SK-N-SH treated with all-trans-retinoic acid at 6 μM for 48 hours (cell line): Measurements from ENCODE around the gene ABCC9.

Source experiments
- ARNTL ChIP-seq: fragments of 450-650 bp; formaldehyde crosslinking; IDR thresholded peaks from 2 replicates; pipeline ENCODE4 v1.5.0; 2020; ENCODE audit warnings: low read depth, mild to moderate bottlenecking, moderate library complexity, borderline replicate concordance
- CREB5 ChIP-seq: fragments of 250-450 bp; sonication (Bioruptor Pico); IDR thresholded peaks from 2 replicates; pipeline ENCODE4 v1.5.1; 2020; ENCODE audit warnings: low read depth, mild to moderate bottlenecking, moderate library complexity
- CSDC2 ChIP-seq: fragments of 250-450 bp; sonication (Bioruptor Pico); IDR thresholded peaks from 2 replicates; pipeline ENCODE4 v1.5.0; 2020; ENCODE audit warnings: mild to moderate bottlenecking, moderate library complexity
- OSR1 ChIP-seq: fragments of 250-450 bp; sonication (Bioruptor Pico); IDR thresholded peaks from 2 replicates; pipeline ENCODE4 v1.8.0; 2022; ENCODE audit warnings: moderate library complexity, mild to moderate bottlenecking, inconsistent platforms
- PPARA ChIP-seq: fragments of 250-450 bp; sonication (Bioruptor Pico); IDR thresholded peaks from 2 replicates; pipeline ENCODE4 v1.5.0; 2020; ENCODE audit warnings: mild to moderate bottlenecking, borderline replicate concordance
- ZFP3 ChIP-seq: fragments of 250-450 bp; sonication (Bioruptor Pico); IDR thresholded peaks from 2 replicates; pipeline ENCODE4 v1.5.0; 2020; ENCODE audit warnings: mild to moderate bottlenecking, moderate library complexity
- ZFP30 ChIP-seq: fragments of 450-650 bp; formaldehyde crosslinking; IDR thresholded peaks from 2 replicates; pipeline ENCODE4 v1.5.0; 2022; ENCODE audit warnings: mild to moderate bottlenecking, moderate library complexity
- ZNF70 ChIP-seq: fragments of 450-650 bp; formaldehyde crosslinking; IDR thresholded peaks from 2 replicates; pipeline ENCODE4 v1.5.0; 2020; ENCODE audit warnings: mild to moderate bottlenecking, moderate library complexity
- ZNF8 ChIP-seq: fragments of 450-650 bp; formaldehyde crosslinking; IDR thresholded peaks from 2 replicates; pipeline ENCODE4 v1.5.0; 2020; ENCODE audit warnings: mild to moderate bottlenecking, moderate library complexity
- TF ChIP-seq, protein P1 (sequence below): fragments of 250-450 bp; sonication (Bioruptor Pico); IDR thresholded peaks from 2 replicates; pipeline ENCODE4 v1.8.0; 2020; ENCODE audit warnings: mild to moderate bottlenecking, moderate library complexity, borderline replicate concordance
- TF ChIP-seq, protein P2 (sequence below): fragments of 250-450 bp; sonication (Bioruptor Pico); IDR thresholded peaks from 2 replicates; pipeline ENCODE4 v1.8.0; 2021; ENCODE audit warnings: low read depth, mild to moderate bottlenecking, moderate library complexity, borderline replicate concordance

DNA sequence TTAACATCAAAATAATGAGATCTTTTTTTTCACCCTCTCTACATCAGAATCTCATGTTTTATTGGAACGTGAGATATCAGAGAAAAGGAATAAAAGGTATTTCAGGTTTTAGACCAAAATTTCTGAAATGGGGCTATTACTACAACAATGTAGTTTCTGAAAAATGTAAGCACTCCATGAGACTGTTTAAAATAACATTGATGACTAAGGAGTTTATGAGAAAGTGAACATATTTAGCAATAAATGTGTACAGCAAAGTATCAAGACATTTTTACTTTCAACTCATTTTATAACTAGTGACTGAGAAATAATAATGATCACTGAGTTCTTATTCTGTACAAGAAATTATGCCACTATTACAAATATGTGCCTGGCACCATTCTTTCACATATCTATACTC is 39.3 kb upstream of the ABCC9 start:
- TF ChIP-seq OSR1 (CRISPR knock-in tag) = no peak
- no peak for TF ChIP-seq ZNF8 (CRISPR knock-in tag)
- TF ChIP-seq ZNF70 (CRISPR knock-in tag) = no peak
- TF ChIP-seq, protein P1, sequence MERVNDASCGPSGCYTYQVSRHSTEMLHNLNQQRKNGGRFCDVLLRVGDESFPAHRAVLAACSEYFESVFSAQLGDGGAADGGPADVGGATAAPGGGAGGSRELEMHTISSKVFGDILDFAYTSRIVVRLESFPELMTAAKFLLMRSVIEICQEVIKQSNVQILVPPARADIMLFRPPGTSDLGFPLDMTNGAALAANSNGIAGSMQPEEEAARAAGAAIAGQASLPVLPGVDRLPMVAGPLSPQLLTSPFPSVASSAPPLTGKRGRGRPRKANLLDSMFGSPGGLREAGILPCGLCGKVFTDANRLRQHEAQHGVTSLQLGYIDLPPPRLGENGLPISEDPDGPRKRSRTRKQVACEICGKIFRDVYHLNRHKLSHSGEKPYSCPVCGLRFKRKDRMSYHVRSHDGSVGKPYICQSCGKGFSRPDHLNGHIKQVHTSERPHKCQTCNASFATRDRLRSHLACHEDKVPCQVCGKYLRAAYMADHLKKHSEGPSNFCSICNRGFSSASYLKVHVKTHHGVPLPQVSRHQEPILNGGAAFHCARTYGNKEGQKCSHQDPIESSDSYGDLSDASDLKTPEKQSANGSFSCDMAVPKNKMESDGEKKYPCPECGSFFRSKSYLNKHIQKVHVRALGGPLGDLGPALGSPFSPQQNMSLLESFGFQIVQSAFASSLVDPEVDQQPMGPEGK = no peak
- no peak for TF ChIP-seq ZFP3
- TF ChIP-seq ZFP30 (CRISPR knock-in tag) = no peak
- TF ChIP-seq, protein P2, sequence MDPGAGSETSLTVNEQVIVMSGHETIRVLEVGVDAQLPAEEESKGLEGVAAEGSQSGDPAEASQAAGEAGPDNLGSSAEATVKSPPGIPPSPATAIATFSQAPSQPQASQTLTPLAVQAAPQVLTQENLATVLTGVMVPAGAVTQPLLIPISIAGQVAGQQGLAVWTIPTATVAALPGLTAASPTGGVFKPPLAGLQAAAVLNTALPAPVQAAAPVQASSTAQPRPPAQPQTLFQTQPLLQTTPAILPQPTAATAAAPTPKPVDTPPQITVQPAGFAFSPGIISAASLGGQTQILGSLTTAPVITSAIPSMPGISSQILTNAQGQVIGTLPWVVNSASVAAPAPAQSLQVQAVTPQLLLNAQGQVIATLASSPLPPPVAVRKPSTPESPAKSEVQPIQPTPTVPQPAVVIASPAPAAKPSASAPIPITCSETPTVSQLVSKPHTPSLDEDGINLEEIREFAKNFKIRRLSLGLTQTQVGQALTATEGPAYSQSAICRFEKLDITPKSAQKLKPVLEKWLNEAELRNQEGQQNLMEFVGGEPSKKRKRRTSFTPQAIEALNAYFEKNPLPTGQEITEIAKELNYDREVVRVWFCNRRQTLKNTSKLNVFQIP (CRISPR knock-in tag) = no peak
- TF ChIP-seq PPARA (CRISPR knock-in tag) = no peak
- no peak for TF ChIP-seq ARNTL (CRISPR knock-in tag)
- no peak for TF ChIP-seq CSDC2 (CRISPR knock-in tag)
- TF ChIP-seq CREB5 (CRISPR knock-in tag) = no peak
